DMS153 treated with DMSO at 0.1 percent for 48 hours (cell line): ENCODE results near the gene ZFHX3.

ENCODE experiments used
- DNase-seq: peaks from one replicate; lab custom pipeline; 2025; ENCODE audit not compliant: unreplicated experiment; lab: John Stamatoyannopoulos, UW

The ZFHX3 gene

GRCh38 chr16:72783716-72784318, 264.1 kb downstream of the ZFHX3 start:
- peak; percentile 17 for DNase-seq

GRCh38 chr16:72769876-72770275, 278.1 kb downstream of the ZFHX3 start:
- DNase-seq, result no peak

GRCh38 chr16:72768591-72768990, 279.3 kb downstream of the ZFHX3 start:
- DNase-seq, result no peak

GRCh38 chr16:72766506-72766905, 281.4 kb downstream of the ZFHX3 start:
- DNase-seq, result no peak

- DNase-seq, result no peak
These were observed 283.8 kb downstream of the ZFHX3 start for GRCh38 chr16:72764015-72764654.

GRCh38 chr16:72760581-72760980, 287.3 kb downstream of the ZFHX3 start:
- DNase-seq, result no peak

- no peak for DNase-seq
These were observed 294.0 kb downstream of the ZFHX3 start for GRCh38 chr16:72753881-72754280.

GRCh38 chr16:72752004-72752695, 295.8 kb downstream of the ZFHX3 start:
- DNase-seq, result no peak

- DNase-seq, result peak; percentile 34
These were observed 296.9 kb downstream of the ZFHX3 start for GRCh38 chr16:72751076-72751475.

GRCh38 chr16:72749091-72749490, 298.8 kb downstream of the ZFHX3 start:
- peak; percentile 22 for DNase-seq

- no peak for DNase-seq
These were observed 303.7 kb downstream of the ZFHX3 start for GRCh38 chr16:72744076-72744793.

GRCh38 chr16:72743011-72743761, 304.7 kb downstream of the ZFHX3 start:
- no peak for DNase-seq

GRCh38 chr16:72740347-72740746, 307.6 kb downstream of the ZFHX3 start:
- DNase-seq, result no peak

GRCh38 chr16:72739577-72739976, 308.4 kb downstream of the ZFHX3 start:
- no peak for DNase-seq

GRCh38 chr16:72736074-72736473, 311.9 kb downstream of the ZFHX3 start:
- DNase-seq, result no peak
